ENCODE results near the gene DDX52. TPM values are rescaled to one million over a fixed set of nuclear protein-coding genes. Genes with fewer than 3 reads are reported as not detected.

DDX52 gene
- total RNA-seq, 2 donors from 2014 or later: 10.9 to 20.5 TPM

DNA sequence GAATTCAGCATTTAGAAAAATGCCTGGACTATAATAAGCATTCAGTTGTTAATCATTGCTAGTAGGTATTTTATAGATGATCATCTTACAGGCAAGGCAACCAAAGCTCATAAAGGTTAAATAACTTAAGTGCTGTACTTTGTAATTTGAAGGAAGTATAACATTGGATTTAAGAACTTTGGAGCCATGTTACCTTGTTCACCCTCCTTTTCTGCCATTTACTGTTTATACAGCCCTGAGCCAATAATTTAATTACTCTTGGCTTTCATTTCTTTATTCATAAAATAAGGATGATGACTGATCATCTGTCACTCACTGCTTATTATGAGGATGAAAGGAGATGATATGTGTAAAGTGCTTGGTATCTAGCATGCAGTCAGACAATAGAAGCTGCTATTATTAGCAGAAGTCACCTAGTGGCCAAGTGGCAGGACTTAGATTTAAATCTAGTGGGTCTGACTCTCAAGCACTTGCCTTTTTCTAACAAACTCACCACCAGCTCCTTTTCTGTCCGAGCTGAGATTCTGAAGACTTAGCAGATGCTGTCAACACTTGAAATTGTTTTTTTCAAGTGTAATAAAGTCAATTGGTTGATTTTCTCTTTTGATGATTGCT lies 18.3 kb upstream of the DDX52 start:
- no peak for ATAC-seq
- no peak overlapping the region for H3K4me3 ChIP-seq
- H3K4me1 ChIP-seq: no peaks in the 10 kb centered on the region
- DNase-seq: no peak
- no peaks in the 10 kb centered on the region for H3K9me3 ChIP-seq
- no peak for TF ChIP-seq POLR2A (IDR thresholded peaks at IDR 0.05)
- TF ChIP-seq, protein P1, sequence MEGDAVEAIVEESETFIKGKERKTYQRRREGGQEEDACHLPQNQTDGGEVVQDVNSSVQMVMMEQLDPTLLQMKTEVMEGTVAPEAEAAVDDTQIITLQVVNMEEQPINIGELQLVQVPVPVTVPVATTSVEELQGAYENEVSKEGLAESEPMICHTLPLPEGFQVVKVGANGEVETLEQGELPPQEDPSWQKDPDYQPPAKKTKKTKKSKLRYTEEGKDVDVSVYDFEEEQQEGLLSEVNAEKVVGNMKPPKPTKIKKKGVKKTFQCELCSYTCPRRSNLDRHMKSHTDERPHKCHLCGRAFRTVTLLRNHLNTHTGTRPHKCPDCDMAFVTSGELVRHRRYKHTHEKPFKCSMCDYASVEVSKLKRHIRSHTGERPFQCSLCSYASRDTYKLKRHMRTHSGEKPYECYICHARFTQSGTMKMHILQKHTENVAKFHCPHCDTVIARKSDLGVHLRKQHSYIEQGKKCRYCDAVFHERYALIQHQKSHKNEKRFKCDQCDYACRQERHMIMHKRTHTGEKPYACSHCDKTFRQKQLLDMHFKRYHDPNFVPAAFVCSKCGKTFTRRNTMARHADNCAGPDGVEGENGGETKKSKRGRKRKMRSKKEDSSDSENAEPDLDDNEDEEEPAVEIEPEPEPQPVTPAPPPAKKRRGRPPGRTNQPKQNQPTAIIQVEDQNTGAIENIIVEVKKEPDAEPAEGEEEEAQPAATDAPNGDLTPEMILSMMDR (IDR thresholded peaks at IDR 0.05): no peak
- no peaks in the 10 kb centered on the region for H3K36me3 ChIP-seq (replicated peaks in 1 of 2; ENCODE audit: insufficient read depth in 1 of 2, low read depth in 2 of 2)
- no peaks in the 10 kb centered on the region for H3K27me3 ChIP-seq
- intact Hi-C loops (cut with DNase I): no loop called here
- 71 to 85% methylated on average over 1 of the region's 1 CpG for WGBS, 2 donors
- H3K27ac ChIP-seq: no peak overlapping the region

DNA sequence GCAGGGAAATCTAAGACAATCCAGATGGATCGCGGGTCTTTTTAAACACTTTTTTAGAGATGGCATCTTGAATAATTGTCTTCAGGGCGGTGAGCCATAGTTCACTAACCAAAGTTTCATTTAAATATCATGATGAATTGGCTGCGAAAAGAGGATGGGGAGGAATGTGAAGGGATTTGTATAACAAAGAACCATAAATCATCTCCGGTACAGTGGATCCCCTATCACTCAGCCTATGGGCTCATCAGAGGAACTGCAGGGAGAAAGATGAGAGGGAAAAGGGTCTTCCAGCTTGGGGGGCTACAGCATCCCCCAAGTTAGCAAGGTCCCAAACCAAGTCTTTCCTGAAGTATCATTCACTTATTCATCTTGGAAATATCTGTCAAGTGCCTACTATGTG lies 16.7 kb upstream of the DDX52 start:
- Histone ChIP-seq H3K36me3 (replicated peaks in 1 of 2; ENCODE audit: insufficient read depth in 1 of 2, low read depth in 2 of 2) (no peaks in the 10 kb centered on the region), H3K4me3 (no peak overlapping the region), H3K9me3 (no peaks in the 10 kb centered on the region), H3K27ac (no peak overlapping the region), H3K27me3 (no peaks in the 10 kb centered on the region), H3K4me1 (no peaks in the 10 kb centered on the region)
- no peak for TF ChIP-seq POLR2A (IDR thresholded peaks at IDR 0.05)
- TF ChIP-seq, protein P1 (IDR thresholded peaks at IDR 0.05): no peak
- no peak for DNase-seq
- WGBS, 2 donors: 82% methylated on average over 5 of the region's 5 CpGs
- no peak for ATAC-seq
- intact Hi-C loops (cut with DNase I): loop anchor here (10.0 kb wide), 1 partner anchor 115 kb away; no protein-coding TSS in a partner anchor

DNA sequence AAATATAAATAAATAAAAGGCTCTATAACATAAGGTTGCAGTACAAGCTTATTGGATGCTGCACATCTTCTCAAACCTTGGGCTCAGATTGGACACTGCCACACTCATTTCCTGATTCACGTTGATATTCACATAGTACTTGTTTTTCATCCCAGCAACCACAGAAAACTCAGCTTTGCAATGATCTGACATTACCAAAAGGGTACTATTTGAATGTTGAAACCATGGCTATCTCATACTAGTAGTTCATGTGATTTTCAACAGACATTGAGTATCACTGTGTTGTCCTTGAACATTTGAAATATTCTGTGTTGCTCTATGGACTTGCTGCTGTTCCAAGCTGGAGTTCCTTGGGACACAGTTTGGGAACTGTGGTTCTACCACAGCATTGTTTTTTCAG lies 14.0 kb upstream of the DDX52 start:
- 48 to 75% methylated on average over 1 of the region's 1 CpG for WGBS, 2 donors

DNA sequence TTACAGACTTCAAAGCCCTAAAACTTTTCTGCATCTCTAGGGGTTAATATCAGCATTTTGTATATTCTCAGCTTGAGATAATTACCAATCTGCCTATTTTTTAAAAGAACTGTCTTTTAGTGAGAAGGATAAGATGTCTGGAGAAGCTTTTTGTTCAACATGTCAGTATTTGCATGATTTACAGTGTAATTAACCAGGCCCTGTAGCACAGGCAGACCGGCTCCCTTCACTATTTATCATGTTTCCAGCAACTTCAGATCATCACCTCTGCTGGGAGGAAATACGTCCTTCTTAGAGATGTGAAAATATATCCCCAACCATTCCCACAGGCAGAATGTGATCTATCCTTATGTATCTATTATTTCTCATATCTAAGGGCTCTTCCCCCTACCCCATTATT lies 8.6 kb upstream of the DDX52 start:
- H3K4me1 ChIP-seq: no peaks in the 10 kb centered on the region
- no peak for DNase-seq
- intact Hi-C loops (cut with DNase I): loop anchor here (10.0 kb wide), 1 partner anchor 123 kb away; no protein-coding TSS in a partner anchor
- 59 to 72% methylated on average over 2 of the region's 2 CpGs for WGBS, 2 donors
- no peaks in the 10 kb centered on the region for H3K27me3 ChIP-seq
- TF ChIP-seq, protein P1 (IDR thresholded peaks at IDR 0.05): no peak
- TF ChIP-seq POLR2A (IDR thresholded peaks at IDR 0.05): no peak
- no peaks in the 10 kb centered on the region for H3K9me3 ChIP-seq
- H3K4me3 ChIP-seq: no peak overlapping the region
- ATAC-seq: no peak
- H3K36me3 ChIP-seq (replicated peaks in 1 of 2; ENCODE audit: insufficient read depth in 1 of 2, low read depth in 2 of 2): no peaks in the 10 kb centered on the region
- H3K27ac ChIP-seq: no peak overlapping the region

More for the DNA sequence above, 14.0 kb upstream of the DDX52 start:
- H3K36me3 ChIP-seq (replicated peaks in 1 of 2; ENCODE audit: insufficient read depth in 1 of 2, low read depth in 2 of 2): no peaks in the 10 kb centered on the region
- H3K9me3 ChIP-seq: no peaks in the 10 kb centered on the region
- H3K27ac ChIP-seq: no peak overlapping the region
- ATAC-seq: no peak
- H3K4me1 ChIP-seq: no peaks in the 10 kb centered on the region
- TF ChIP-seq, protein P1 (IDR thresholded peaks at IDR 0.05): no peak
- TF ChIP-seq POLR2A (IDR thresholded peaks at IDR 0.05): no peak
- no peaks in the 10 kb centered on the region for H3K27me3 ChIP-seq
- intact Hi-C loops (cut with DNase I): loop anchor here (10.0 kb wide), 1 partner anchor 118 kb away; no protein-coding TSS in a partner anchor
- no peak overlapping the region for H3K4me3 ChIP-seq
- no peak for DNase-seq

Measured in body of pancreas (tissue), 4 donors.